ENCODE results near the gene MACROD1.

The MACROD1 gene

DNA sequence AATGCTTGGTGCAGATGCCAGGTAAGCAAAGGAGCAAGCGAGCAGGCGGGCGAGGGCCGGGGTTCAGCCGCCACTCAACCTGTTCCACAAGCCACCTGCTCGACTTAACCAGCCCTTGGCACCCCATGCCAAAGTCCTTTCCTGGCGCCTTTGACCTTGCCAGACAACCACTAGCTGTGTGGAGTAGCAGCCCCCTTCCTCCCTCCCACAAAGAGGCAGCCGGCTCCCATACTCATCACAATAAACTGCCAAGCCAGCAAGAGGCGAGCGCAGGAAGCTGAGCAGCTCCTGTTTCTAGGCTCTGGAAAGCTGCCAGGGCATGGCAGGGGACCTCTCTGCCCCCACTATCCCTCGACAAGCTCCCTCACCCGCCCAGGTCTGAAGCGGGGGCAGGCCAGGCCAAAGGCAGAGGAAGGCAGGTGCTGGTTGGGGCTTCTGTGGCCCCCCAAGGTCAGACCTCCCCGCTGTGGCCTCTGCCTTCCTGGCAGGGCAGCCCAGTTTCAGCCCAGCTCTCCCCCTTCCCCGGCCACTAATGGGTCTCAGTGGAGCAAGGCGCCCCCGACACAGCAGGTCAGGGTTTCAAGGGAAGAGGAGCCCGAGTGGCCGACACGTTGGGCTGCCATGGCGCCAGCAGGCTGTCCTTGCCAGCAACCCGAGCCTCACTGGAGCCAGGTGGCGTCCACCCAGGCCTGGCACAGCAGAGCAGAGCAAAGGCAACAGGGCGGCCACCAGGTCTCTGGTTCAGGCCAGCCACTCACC lies 15.3 kb downstream of the MACROD1 start:
- DNase-seq = no peak

DNA sequence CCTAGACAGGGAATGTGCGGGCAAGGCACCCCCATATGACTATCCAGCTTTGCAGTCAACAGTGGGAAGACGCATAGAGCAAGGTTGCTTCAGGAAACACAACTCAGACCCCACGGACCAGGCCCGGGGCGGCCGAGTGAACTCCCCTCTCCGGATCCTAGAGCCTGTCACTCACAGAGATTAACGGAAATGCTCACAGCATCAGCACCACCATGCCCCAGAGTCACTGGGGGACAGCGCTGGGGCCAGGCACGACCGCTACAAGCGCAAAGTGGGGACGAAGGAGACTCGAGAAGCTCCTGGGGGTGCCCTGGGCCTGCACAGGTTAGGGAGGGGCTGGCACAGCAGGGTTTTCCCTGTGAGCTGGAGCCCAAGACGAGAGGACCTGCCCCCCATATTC lies 15.9 kb downstream of the MACROD1 start:
- no peak for DNase-seq

DNA sequence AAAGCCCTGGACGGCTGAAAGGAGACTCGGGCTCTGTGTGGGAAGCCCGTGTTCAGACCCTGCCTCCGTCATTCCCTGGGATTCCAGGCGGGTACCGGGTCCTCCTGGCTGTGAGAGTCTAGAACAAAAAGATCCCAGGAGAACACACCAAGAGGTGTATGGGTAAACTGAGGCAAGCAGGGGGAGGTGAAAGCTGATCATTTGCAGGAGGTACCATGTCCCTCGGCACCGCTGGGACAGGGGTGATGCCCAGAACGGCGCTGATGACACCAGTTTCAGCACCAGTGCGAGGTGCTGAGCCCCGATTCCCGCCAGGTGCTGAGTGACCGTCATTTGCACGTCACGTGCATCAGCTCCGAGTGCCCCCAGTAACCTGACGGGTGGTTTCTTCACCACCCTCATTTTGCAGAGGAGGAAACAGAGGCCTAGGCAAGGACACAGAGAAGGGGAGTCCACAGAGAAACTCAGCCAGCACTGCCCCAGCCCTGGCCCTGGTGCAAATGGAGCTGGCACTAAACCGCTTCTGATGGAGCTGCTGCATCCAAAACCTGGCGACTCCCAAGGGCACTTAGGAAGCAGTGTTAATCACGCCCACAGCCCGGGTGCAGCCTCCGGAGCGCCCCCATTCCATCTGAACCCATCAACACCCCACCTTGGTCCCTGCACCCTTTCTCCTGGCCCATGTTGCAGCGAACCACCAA lies 16.8 kb downstream of the MACROD1 start:
- no peak for DNase-seq

DNA sequence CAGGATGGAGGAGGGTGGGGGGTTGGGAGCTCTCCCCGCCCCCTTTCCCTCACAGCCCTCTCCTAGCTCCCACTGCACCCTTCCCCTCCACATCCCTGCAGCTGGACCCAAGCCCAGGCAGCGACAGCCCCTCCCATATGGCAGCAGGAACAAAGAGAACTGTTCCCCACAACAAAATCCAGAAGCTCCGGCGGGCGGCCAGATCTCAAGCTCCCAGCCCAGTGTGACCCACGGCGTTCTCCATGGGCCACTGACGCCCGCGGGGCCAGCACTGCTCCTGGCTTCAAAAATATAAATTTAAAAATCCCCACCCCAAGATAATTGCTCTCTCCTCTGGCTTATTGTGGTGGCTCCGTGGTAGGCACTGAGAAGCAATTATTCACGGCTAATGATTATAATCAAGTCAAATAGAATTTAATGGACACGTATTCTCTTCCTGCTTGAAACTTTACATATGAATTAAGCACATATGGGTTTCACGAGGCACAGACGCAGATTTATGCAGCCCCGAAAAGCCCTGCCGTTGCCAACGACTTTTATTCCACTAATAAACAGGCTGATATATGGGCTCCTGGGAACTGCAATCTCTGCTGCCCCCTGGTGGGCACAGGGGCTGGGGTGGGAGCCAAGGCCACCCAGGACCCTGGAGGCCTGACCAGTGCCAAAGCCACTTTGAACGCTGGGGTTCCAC lies 17.5 kb downstream of the MACROD1 start:
- DNase-seq = peak; percentile 68

DNA sequence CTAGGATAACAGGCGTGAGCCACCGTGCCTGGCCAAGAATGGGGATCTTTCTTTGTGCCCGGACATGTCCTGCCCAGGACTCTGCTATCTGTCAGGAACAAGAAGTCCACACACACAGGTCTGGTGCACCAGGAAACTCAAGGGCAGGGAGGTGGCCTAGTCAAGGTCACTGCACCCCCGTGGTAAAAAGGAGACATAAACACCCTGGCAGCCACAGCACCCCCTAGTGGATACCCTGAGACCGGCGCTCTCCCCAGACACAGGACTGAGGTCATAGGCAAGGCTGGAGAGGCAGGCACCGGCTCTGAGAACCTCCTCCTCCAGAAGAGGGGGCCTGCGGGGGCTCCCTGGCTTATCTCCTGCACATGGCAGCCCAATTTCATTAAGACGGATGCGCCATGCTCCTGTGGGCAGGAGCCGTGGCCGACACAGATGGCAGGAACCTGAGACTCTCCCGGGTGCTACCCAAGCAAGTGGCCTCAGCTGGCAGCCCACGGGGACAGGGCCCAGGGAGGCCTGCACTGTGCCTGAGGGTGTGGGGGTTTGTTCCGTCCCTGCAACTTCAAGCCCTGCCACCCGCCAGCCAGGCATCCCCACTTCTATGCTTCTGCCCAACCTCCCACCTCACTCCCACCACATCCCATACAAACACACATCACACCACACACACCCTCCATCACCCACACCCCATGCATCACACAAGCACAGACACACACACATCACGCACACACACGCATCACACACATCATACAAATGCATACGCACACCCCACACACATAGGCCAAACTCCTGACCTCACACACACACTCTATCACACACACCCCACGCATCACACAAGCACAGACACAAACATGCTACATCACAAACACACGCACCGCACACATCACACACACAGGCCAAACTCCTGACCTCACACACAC lies 19.6 kb downstream of the MACROD1 start:
- peak; percentile 54 for DNase-seq

DNA sequence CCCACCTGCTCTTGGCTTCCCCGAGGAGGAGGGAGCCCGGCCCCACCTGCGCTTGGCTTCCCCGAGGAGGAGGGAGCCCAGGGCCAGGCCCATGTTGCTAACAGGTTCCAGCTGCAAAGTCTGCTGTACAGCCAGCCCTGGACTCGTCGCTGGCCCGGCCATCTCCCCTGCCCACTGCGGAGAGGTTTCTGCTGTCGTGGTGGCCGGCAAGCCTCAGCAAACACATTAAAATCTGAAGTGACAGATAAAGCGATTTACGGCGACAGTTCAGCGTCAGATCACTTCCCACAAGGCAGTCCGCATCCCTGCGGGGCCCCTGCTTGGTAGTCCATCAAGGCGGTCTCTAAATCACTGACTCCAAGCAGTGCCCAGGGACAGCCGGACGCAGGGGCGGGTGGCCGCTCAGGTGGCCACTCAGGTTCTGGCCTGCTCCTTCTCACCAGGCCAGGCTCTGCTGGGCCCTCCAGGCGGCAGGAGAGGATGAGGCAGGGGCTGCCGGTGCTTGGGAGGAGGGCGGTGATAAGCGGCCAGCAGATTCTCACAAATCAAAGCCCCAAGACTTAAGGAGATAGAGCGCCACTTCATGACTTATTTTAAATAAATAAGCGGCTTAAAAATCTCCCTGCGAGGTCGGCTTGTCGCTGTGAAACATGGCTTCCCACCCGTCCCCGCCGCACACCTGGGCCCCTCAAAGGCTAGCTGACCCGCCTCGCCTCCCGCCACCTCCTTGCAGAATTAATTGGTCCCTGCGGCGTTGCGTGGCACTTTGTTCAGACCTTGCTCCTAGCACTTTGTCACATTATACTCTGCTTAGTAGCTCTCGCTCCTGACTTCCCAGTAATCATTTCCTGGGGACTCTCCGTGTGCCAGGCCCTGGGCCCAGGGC lies 21.1 kb downstream of the MACROD1 start:
- no peak for DNase-seq

DNA sequence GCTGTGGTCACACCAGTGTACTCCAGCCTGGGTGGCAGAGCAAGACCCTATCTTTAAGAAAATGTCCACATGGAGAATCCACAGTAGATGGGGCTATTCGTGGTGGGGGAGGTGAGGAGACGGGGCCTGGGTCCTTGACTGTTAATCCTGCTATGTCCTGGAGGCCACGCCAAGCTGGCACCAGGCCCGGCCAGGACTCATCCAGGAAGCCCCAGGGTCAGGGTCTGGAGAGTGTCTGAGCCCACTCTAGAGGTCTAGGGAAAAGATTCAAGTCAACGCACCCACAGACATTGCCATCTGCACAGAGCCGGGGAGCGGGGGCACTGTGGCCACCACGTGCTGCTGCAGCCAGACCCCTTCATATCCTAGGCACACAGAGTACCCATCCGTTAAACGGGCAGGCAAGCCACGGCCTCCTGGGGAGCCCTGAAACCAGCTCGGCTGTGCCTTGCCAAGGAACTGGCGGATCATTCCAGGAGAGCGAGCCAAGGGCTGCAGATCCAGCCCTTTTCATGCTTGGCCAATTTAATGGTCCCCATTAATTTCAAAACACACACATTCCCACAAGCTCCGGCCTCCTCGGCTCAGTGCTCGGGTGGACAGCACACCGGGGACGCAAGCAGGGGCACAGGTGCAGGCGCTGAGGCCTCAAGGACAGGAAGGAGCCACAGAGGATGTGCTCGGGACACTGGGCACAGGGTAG lies 24.7 kb downstream of the MACROD1 start:
- DNase-seq = no peak

DNA sequence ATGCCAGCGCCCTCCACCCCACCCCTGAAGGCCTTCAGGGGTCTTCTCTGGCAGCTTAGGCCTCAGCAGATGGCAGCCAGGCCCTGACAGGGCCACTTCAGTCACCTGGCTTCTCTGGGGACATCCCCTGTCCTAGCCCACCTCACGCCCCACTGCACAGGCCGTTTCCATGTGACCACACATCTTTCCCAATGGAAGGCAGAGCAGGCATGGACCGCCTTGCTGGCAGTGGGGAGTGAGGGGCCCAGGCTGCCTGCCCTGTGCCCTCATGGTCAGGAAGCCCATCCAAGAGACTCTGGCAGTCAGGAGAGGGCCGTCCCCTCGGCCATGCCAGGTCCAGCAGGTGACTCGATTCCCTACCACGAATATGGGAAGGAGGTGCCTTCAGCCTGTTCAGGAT lies 25.8 kb downstream of the MACROD1 start:
- DNase-seq = no peak

DNA sequence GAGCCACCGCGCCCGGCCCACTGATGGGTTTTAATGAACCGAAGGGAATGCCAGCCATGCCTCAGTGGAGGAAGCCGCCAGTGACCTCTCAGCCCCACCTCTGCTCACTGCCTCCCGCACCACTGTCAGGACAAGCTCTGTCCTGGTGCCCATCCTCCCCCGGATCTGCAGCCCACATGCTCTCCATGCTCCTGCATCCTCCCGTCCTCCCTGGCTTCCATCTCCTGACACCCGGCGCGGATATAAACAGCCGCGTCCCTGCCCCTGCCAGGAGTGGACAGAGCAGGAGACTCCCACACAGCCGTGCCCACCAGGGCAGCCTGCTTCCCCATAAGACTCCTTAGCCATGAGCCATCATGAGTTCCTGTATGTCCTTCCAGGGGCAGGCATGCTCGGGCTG lies 26.9 kb downstream of the MACROD1 start:
- DNase-seq = no peak

DNA sequence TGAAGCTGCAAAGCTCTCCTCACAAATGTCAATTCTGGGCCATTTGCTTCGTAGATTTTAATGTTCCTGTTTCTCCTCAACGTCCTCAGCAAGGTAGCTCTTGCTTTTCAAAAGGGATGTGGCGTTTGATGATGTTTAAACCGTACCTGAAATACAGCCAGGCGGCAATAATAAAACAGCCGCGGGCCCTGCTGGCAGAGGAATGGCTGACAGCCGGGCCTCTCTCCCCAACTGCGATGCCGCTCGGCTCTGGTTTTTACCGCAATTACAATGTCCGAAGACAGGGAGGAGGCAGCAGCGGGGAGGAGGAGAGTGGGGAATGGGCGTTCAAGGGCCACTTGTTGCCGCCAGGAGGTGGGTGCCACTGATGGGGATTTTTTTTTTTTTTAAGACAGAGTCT lies 27.5 kb downstream of the MACROD1 start:
- no peak for DNase-seq

DNA sequence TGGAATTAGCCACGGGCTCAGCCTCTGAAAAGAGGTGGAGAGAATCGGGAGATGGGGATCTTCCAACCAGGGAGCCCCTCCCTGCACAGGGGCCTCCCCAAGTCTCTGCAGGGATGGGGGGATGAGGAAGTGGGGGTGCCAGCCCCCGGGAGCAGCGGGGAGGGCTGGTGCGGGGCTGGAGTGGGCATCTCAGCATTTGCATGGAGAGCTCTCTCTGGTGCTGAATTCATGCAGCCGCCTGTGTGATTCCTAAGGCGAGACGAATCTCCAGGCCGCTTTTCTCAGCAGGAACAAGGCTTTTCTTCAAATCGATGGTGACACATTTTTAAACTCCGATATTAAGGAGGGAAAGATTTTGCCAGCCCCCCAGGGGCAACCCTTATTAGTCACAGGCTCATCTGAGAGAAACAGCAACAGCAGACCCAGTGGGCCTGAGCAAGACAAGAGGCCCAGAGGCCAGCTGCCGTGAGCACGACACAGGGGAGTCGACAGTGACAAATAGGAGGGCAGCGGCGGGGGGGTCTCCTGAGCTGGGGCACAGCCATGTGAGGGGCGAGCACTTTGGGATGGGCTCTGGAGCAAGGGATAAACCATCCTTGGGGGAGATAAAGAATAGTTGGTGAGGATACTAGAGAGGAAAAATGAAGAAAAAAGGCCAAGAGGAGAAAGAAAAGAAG lies 29.0 kb downstream of the MACROD1 start:
- DNase-seq = no peak

DNA sequence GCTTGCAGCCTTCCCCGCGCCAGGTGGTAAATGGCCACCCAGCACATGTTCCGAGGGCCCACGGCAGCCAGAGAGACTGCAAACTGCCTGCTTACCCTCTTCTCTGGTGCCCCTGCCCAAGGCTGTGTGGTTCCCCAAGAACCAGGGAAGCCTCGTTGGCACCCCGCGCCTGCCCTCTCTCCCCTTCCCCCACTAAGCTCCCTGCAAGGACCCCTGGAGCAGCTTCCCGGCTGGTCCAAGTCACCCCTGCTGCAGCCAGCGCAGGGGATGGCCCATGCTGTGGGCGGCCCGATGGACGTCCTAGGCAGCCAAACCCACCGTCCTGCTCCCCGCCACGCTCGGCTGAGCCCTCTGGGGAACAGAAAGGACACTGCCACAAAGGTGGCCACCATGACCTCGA lies 30.2 kb downstream of the MACROD1 start:
- no peak for DNase-seq

DNA sequence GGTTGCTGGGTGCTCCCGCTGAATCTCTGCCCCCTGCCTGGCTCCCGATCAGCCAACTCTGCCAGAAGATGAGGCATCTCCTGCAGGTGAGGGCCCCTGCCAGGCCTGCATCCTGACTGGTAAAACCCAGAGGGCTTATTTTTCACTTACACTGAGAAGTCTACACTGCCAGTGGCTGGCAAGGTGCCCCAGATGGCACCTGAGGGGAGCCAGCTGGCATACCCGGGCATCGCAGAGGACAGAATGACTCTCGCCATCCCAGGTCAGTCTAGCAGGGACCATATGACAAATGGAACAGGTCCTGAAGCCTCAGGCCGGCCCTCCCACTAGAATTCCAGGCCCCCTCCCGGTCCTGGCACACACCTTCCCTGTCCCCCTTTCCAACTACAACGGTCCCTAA lies 30.9 kb downstream of the MACROD1 start:
- DNase-seq = no peak

DNA sequence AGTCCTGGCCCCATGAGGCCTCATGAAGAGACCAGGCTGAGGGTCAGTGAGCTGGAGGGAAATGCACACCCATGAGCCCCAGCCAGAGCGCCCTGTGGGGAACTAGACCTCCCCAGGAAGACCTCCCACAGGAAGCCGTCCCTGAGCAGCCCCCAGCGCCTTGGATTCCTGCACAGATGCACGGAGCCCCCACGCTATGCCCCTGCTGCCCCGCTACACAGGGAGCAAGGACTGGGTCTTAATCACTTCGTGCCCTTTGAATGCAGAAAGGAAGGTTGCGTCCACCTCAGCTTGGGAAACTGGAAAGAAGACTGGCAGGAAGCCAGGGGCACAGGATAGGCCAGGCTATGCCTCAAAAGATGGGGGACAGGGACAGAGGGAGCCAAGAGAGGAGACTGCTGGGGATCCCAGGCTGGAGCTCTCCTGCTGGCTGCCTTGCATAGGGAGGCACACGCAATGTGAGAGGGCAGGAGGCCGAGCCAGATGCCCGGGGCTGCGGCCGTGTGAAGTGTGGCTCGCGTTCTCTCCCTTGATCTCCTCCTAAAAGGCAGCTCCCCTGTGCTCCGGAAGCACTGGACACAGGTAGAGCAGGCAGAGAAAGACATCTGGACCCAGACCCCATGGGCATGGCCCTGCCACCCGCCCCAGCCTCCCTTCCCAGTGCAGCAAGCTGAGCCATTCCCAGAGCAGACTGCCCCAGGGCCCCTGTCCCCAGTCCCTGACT lies 32.8 kb downstream of the MACROD1 start:
- DNase-seq = no peak

DNA sequence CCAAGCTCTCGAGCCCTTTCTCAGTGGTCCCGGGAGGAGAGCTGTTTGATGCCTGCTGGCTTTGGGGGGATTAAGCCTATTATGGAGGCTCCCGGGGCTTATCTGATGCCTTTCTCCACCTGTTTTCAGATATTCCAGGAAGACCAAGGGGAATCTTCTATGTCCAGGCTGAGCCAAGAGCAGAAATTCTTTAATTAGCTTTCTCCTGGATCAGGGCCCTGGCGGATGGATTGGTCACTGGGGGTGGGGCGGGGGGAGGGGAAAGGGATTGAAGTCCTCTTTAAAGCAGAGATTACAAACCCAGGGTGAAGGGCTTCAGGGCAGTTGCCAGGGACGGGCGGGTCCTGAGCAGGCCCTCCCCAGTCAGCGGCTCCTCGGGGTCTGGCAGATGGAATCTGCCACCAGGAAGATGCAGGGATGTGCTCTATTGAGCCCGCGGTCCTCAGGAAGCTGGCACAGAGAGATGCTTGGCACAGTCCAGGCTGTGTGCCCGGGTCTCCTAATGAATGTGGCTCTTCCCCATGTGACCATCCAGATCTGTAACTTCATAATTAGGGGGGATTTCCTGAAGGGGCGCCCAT lies 33.6 kb downstream of the MACROD1 start:
- no peak for DNase-seq

DNA sequence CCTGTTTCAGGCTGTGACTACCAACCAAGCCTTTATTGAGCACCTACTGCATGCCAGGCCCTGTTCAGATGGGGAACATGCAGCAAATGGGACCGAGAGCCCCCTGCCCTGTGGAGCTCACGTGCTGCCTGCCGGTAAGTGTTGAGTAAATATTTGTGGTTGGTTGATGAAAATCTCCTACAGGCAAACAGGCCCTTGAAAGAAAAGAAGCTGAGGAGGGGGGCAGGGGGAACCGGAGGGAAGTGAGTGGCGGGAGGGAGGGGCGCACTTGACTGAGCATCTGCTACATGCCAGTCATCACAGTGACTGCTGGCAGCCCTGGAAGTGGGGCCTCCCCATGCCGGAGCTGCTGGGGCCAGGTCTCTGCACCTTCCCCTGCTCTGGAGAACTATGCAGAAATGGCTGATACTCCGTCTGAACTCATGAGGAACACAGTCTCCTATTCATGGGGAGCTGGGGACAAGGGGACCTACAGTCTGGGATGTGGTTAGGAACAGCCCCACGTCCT lies 34.2 kb downstream of the MACROD1 start:
- no peak for DNase-seq

DNA sequence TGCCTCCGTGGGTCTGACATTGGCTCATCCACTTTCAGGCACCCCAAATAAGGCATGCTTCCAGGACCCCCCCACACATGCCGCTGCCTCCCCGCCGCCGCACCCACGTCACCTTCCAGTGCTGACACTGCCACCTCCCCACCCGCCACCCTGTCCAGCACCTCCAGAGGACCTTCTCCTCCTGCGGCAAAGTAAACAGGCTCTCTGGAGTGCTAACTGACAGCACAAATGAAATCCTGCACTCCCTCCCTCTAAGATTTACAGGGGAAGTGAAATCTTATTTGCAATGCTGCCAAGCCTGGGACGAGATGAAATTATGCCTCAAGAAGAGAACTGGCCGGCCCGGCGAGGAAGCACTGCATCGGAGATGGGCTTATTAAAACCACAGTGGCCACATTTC lies 35.3 kb downstream of the MACROD1 start:
- no peak for DNase-seq

DNA sequence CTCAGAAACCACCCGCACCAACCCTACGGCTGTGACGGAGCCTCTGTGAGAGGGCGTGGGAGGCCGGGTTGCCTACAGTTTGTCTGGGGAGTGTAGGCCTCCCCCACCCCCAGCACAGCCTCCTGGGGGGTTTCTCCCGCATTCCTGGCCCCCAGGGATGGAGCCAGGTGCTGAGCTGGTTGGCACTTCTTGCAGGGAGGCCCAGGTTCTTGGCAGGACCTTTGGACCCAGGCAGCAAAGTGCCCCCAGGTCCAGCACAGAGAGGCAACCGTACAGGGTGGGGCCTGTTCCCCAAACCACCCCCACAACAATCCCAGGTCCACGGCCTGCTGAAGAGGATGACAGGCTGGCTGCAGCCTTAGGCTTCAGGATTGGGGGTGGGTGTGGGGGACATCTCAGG lies 36.5 kb downstream of the MACROD1 start:
- no peak for DNase-seq

DNA sequence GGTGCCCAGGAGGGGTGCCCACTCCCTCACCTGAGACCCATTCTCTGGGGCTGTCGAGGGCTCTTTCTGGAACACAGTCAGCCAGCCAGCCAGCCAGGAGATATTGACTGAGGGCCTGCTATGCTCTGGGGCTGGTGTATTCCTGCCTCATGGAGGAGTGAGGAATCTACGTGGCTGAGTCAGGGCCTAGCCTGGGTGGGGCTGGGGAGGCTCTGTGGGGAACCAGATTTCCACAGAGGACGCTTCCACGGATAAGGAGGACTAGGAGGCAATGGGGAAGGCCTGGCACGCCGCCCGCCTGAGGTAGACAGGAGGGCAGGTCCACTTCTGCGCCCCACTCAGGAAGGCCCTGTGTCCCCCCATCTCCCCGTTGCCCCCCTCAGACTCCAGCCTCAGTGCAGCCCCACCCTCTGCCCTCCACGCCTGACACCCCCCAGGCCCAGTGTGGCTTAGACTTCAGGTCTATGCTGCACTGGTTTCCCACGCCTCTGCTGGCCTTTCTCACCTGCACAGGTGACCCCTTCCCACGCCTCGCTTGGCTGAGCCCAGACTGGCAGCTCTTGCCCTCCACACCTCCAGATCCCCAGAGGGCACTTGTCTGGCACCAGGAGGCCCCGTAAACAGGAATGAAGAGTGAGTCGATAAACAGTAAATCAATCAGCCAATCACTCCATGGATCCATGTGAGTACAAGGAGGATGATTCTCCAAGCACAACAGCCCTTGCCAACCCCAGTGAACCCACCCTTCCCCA lies 37.5 kb downstream of the MACROD1 start:
- no peak for DNase-seq

Measured in CD4-positive, alpha-beta T cell treated with Interleukin-4 for 4 hours (primary cell).